Natural killer cell (primary cell): ENCODE data around the gene KRTAP1-5. TPM values are rescaled to one million over a fixed set of nuclear protein-coding genes. Genes with fewer than 3 reads are reported as not detected.
"Not testable (repeated sequence)": the region's sequence is repeated elsewhere in the genome, so short reads cannot be mapped to it uniquely, and the experiment has no call there.

Experiments
- ATAC-seq, 3 donors: fragments of 150-1000 bp in 2 of 3; fragments of 200-7000 bp in 1 of 3; cut with Tn5 transposase; 1 replicate in 1 of 3; 2 replicates in 2 of 3; pipeline ENCODE4 v1.10.0; 2021; ENCODE audit warnings: mild to moderate bottlenecking in 2 of 3, moderate library complexity in 2 of 3
- DNase-seq, 2 donors: peaks; one replicate each; pipeline versions ENCODE4 v3.0.0 to v3.0.0-alpha.2; 2013 to 2021; ENCODE audit warnings: mixed read lengths in 1 of 2
- H3K27ac ChIP-seq: one replicate; pipeline ENCODE4 v1.5.1; 2013; ENCODE audit warnings: mild to moderate bottlenecking, low read length
- H3K27me3 ChIP-seq: one replicate; pipeline ENCODE4 v1.6.1; 2013; ENCODE audit warnings: low read length; ENCODE audit not compliant: control insufficient read depth, insufficient read depth
- H3K36me3 ChIP-seq: one replicate; pipeline ENCODE4 v1.6.1; 2013; ENCODE audit warnings: low read length; ENCODE audit not compliant: control insufficient read depth, insufficient read depth
- H3K4me1 ChIP-seq: one replicate; pipeline ENCODE4 v1.6.1; 2013; ENCODE audit warnings: low read length; ENCODE audit not compliant: control insufficient read depth, insufficient read depth
- H3K4me3 ChIP-seq: one replicate; pipeline ENCODE4 v1.5.1; 2013; ENCODE audit warnings: low read length
- H3K9me3 ChIP-seq: one replicate; pipeline ENCODE4 v1.6.1; 2013; ENCODE audit warnings: low read length; ENCODE audit not compliant: control insufficient read depth, insufficient read depth
- H3K27ac Mint-ChIP-seq, 2 donors: one replicate each; pipeline ENCODE4 v1.8.0; 2022; ENCODE audit warnings: mild to moderate bottlenecking in 2 of 2, mixed read lengths in 2 of 2, moderate library complexity in 1 of 2
- H3K27me3 Mint-ChIP-seq, 2 donors: one replicate each; pipeline ENCODE4 v1.8.0; 2022; ENCODE audit warnings: low read depth in 2 of 2, mixed read lengths in 2 of 2
- H3K36me3 Mint-ChIP-seq: one replicate; pipeline ENCODE4 v1.8.0; 2022; ENCODE audit warnings: mixed read lengths
- H3K4me1 Mint-ChIP-seq, 2 donors: one replicate each; pipeline ENCODE4 v1.8.0; 2022; ENCODE audit warnings: mixed read lengths in 2 of 2
- H3K4me3 Mint-ChIP-seq: one replicate; pipeline ENCODE4 v1.8.0; 2022; ENCODE audit warnings: mild to moderate bottlenecking, moderate library complexity, mixed read lengths
- H3K9me3 Mint-ChIP-seq, 2 donors: one replicate each; pipeline ENCODE4 v1.8.0; 2022; ENCODE audit warnings: mixed read lengths in 2 of 2
- WGBS: methylation state at CpG from one replicate; pipeline ENCODE4 v1.1.7; 2013; ENCODE audit warnings: missing lambda C conversion rate; ENCODE audit not compliant: insufficient coverage; 5-methylcytosine and 5-hydroxymethylcytosine counted together
- intact Hi-C: fragments of 100-400 bp; cut with micrococcal nuclease; formaldehyde crosslinking; loops from one replicate; pipeline ENCODE4 v1.14.2; 2022
- total RNA-seq, 4 donors: library from RNA; stranded (reverse); fragments of 120-200 nt in 1 of 4; gene quantifications; one replicate each; pipeline versions ENCODE4 v1.2.3 to v1.2.4, GENCODE V29; 2013 to 2022
- TF ChIP-seq, protein P1 (sequence below): fragments of 200-600 bp; IDR thresholded peaks from one replicate; pipeline ENCODE4 v1.8.0; 2022; ENCODE audit warnings: antibody characterized with exemption

KRTAP1-5 gene
- total RNA-seq, 3 donors from 2014 or later (not counting 1 experiment from before 2014, with no cell fraction given) = not detected

DNA sequence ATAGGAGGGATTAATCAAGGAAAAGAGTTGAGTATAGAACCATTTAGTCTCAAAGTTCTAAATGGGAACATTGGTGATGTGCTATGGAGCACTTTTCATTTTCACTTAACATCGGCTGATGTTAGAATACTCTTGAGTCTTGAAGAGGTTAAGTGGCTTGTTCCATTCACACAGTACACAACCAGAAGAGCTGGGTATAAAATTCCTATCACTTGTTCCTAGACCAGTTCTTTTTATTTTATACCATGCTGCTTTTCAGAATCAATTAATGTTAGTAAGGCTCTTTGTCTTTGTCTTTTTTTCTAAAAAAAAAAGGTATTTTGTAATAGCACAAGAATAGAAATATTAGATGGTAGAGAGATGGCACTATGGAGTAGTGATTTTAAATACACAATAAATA, 15.9 kb upstream of the KRTAP1-5 start:
- TF ChIP-seq, protein P1, sequence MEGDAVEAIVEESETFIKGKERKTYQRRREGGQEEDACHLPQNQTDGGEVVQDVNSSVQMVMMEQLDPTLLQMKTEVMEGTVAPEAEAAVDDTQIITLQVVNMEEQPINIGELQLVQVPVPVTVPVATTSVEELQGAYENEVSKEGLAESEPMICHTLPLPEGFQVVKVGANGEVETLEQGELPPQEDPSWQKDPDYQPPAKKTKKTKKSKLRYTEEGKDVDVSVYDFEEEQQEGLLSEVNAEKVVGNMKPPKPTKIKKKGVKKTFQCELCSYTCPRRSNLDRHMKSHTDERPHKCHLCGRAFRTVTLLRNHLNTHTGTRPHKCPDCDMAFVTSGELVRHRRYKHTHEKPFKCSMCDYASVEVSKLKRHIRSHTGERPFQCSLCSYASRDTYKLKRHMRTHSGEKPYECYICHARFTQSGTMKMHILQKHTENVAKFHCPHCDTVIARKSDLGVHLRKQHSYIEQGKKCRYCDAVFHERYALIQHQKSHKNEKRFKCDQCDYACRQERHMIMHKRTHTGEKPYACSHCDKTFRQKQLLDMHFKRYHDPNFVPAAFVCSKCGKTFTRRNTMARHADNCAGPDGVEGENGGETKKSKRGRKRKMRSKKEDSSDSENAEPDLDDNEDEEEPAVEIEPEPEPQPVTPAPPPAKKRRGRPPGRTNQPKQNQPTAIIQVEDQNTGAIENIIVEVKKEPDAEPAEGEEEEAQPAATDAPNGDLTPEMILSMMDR = no peak
- intact Hi-C loops = no loop called here
- Histone ChIP-seq H3K36me3 (no peaks in the 10 kb centered on the region), H3K4me3 (no peak overlapping the region), H3K27ac (no peak overlapping the region), H3K9me3 (no peaks in the 10 kb centered on the region), H3K4me1 (no peaks in the 10 kb centered on the region), H3K27me3 (peaks cover 4% of the 10 kb centered on the region)
- no CpG with 5 or more reads among the region's 1 CpG for WGBS
- DNase-seq = no peak
- Mint-ChIP-seq H3K4me1 (no peaks in the 10 kb centered on the region), H3K4me3 (no peak overlapping the region), H3K36me3 (no peaks in the 10 kb centered on the region), H3K27me3 (peaks cover 19 to 34% of the 10 kb centered on the region in 2 donors), H3K9me3 (no peaks in the 10 kb centered on the region), H3K27ac (no peak overlapping the region)
- no peak for ATAC-seq

DNA sequence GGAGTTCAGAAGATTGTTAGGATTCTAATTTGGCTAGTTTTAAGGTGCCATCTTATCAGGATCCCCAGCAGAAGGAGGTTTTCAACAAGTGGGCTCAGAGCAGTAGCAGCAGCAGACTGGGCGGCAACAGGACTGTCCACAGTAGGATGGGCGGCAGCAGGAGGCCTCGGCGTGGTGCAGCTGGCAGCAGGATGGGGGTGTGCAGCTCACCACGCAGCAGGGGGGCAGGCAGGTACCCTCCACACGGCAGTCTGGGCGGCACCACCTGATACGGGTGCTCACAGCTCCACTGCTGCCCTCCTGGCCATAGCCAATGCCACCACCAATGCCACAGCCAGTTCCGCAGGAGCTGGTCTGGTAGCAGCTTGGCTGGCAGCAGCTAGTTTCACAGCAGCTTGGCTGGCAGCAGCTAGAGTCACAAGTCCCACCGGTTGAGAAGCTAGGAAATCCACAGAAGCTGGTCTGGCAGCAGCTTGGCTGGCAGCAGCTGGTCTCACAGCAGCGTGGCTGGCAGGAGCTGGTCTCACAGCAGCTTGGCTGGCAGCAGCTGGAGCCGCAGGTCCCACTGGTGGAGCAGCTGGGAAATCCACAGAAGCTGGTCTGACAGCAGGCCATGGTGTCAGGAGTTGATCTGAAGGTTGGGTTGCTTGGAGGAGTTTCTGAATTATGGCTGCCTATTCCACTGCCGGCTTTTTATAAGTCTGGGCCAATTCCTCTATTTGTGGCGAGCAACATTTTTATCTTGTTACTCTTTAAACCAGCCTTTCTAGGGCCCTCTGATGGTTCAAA, 14.0 kb upstream of the KRTAP1-5 start, which contains the start of gene KRTAP1-1:
Gene KRTAP1-1, minus strand, starts transcription at position 668 of the 789 bp plus-strand sequence. Its CDS starts 53 bp downstream, at position 615.
- ATAC-seq, H3K27me3 ChIP-seq, DNase-seq, H3K27ac ChIP-seq, H3K4me1 Mint-ChIP-seq, H3K4me3 Mint-ChIP-seq, H3K4me1 ChIP-seq, intact Hi-C loops, H3K36me3 ChIP-seq, H3K9me3 Mint-ChIP-seq, H3K27ac Mint-ChIP-seq, H3K9me3 ChIP-seq, H3K36me3 Mint-ChIP-seq, H3K4me3 ChIP-seq: not testable (repeated sequence)
- 82% methylated on average over 14 of the region's 14 CpGs for WGBS
- H3K27me3 Mint-ChIP-seq = peaks cover 11 to 34% of the 10 kb centered on the region in 2 donors

DNA sequence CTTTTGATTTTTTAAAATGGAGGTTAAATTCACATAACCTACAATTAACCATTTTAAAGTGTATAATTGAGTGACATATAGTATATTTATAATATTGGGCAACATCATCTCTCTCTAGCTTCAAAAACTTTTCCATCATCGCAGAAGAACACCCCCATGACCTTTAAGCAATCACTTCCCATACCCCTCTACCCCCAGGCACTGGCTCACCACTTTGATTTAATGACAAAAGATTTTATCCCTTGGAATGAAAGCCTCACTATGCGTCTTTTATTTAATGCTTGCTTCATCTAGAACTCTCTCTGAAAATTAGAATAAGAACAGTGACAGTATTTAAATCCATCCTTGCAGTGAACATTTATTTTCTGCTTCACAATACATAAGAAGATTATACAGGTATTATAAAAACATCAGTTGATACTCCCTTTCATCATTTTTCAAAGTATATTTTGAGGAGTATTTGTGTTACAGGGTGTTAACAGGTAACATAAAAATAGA, 10.9 kb upstream of the KRTAP1-5 start:
- H3K4me3 ChIP-seq = no peak overlapping the region
- intact Hi-C loops = no loop called here
- no peaks in the 10 kb centered on the region for H3K9me3 ChIP-seq
- H3K27ac Mint-ChIP-seq = no peak overlapping the region
- H3K4me3 Mint-ChIP-seq = no peak overlapping the region
- no peaks in the 10 kb centered on the region for H3K4me1 ChIP-seq
- no peaks in the 10 kb centered on the region for H3K36me3 ChIP-seq
- peaks cover 8% of the 10 kb centered on the region for H3K27me3 ChIP-seq
- 88% methylated on average over 2 of the region's 2 CpGs for WGBS
- H3K27me3 Mint-ChIP-seq = peaks cover 9 to 36% of the 10 kb centered on the region in 2 donors
- TF ChIP-seq, protein P1 = no peak
- H3K9me3 Mint-ChIP-seq = no peaks in the 10 kb centered on the region
- no peak overlapping the region for H3K27ac ChIP-seq
- no peak for DNase-seq
- H3K36me3 Mint-ChIP-seq = no peaks in the 10 kb centered on the region
- no peaks in the 10 kb centered on the region for H3K4me1 Mint-ChIP-seq
- no peak for ATAC-seq

DNA sequence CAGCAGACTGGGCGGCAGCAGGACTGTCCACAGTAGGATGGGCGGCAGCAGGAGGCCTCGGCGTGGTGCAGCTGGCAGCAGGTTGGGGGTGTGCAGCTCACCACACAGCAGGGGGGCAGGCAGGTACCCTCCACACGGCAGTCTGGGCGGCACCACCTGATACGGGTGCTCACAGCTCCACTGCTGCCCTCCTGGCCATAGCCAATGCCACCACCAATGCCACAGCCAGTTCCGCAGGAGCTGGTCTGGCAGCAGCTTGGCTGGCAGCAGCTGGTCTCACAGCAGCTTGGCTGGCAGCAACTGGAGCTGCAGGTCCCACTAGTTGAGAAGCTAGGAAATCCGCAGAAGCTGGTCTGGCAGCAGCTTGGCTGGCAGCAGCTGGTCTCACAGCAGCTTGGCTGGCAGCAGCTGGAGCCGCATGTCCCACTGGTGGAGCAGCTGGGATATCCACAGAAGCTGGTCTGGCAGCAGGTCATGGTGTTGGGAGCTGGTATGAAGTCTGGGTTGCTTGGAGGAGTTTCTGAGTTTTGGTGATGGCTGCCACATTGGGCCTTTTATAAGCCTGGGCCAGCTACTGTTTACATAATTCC, 7.4 kb upstream of the KRTAP1-5 start, which contains the start of gene KRTAP1-3:
Gene KRTAP1-3, minus strand, starts transcription at position 529 of the 590 bp plus-strand sequence. Its CDS starts 53 bp downstream, at position 476.
- H3K4me3 ChIP-seq, H3K36me3 ChIP-seq, H3K9me3 Mint-ChIP-seq, DNase-seq, H3K36me3 Mint-ChIP-seq, H3K27me3 ChIP-seq, H3K27ac ChIP-seq, intact Hi-C loops, H3K4me1 ChIP-seq, H3K4me3 Mint-ChIP-seq, ATAC-seq, H3K27ac Mint-ChIP-seq, H3K4me1 Mint-ChIP-seq, H3K9me3 ChIP-seq: not testable (repeated sequence)
- WGBS = 87% methylated on average over 9 of the region's 10 CpGs
- peaks cover 13 to 36% of the 10 kb centered on the region in 2 donors for H3K27me3 Mint-ChIP-seq
